ENCODE data around the gene TMEM92. TPM values are rescaled to one million over a fixed set of nuclear protein-coding genes. Genes with fewer than 3 reads are reported as not detected.

The TMEM92 gene
- total RNA-seq, 1 experiment from 2014 or later = 14.8 TPM

- H3K9me3 Mint-ChIP-seq (ENCODE audit: unreplicated experiment) = no peaks in the 10 kb centered on the region
- Histone ChIP-seq H3K4me1 (peaks cover 9% of the 10 kb centered on the region), H3K4me3 (ENCODE audit: low read depth, low read length) (no peak overlapping the region), H3K9me3 (no peaks in the 10 kb centered on the region), H3K27me3 (replicated peaks; ENCODE audit: control insufficient read depth, insufficient read depth, low read length) (no peaks in the 10 kb centered on the region), H3K36me3 (ENCODE audit: control insufficient read depth, insufficient read depth, low read length) (no peaks in the 10 kb centered on the region)
- peak in 1 of 2 experiments; percentile 50 for DNase-seq
- BruUV-seq (replicated peaks) = no TSS peak
- no peak overlapping the region for H3K4me3 Mint-ChIP-seq (ENCODE audit: unreplicated experiment)
- intact Hi-C loops (cut with micrococcal nuclease; ENCODE audit: unreplicated experiment) = no loop called here
- ChIA-PET POLR2A (no interaction called here), CTCF (interaction anchor here (1.2 to 1.4 kb wide), 2 partner anchors 12 to 62 kb away, joined by 3 to 4 read pairs; partner anchors contain the start of gene TMEM92)
- H3K27ac Mint-ChIP-seq (ENCODE audit: unreplicated experiment) = no peak overlapping the region
- no peaks in the 10 kb centered on the region for H3K36me3 Mint-ChIP-seq (ENCODE audit: insufficient read depth, unreplicated experiment)
- H3K27me3 Mint-ChIP-seq (ENCODE audit: insufficient read depth, unreplicated experiment) = no peaks in the 10 kb centered on the region
- peaks cover 9% of the 10 kb centered on the region for H3K4me1 Mint-ChIP-seq (ENCODE audit: low read depth, unreplicated experiment)
- no peak for TF ChIP-seq CTCF (IDR thresholded peaks at IDR 0.05; ENCODE audit: insufficient read depth in 1 of 2, low read depth in 1 of 2, low read length in 1 of 2, severe bottlenecking in 1 of 2, unreplicated experiment in 1 of 2)
Measured at GRCh38 chr17:50262001-50262794, 12.1 kb upstream of the TMEM92 start.

GRCh38 chr17:50263331-50264262 is 10.7 kb upstream of the TMEM92 start:
- Mint-ChIP-seq H3K4me1 (ENCODE audit: low read depth, unreplicated experiment) (peaks cover 9% of the 10 kb centered on the region), H3K36me3 (ENCODE audit: insufficient read depth, unreplicated experiment) (no peaks in the 10 kb centered on the region), H3K27me3 (ENCODE audit: insufficient read depth, unreplicated experiment) (no peaks in the 10 kb centered on the region), H3K27ac (ENCODE audit: unreplicated experiment) (no peak overlapping the region), H3K4me3 (ENCODE audit: unreplicated experiment) (no peak overlapping the region), H3K9me3 (ENCODE audit: unreplicated experiment) (no peaks in the 10 kb centered on the region)
- H3K9me3 ChIP-seq = no peaks in the 10 kb centered on the region
- TF ChIP-seq CTCF (IDR thresholded peaks at IDR 0.05; ENCODE audit: insufficient read depth in 1 of 2, low read depth in 1 of 2, low read length in 1 of 2, severe bottlenecking in 1 of 2, unreplicated experiment in 1 of 2) = no peak
- intact Hi-C loops (cut with micrococcal nuclease; ENCODE audit: unreplicated experiment) = no loop called here
- peak in 1 of 2 experiments; percentile 30 for DNase-seq
- no peaks in the 10 kb centered on the region for H3K27me3 ChIP-seq (replicated peaks; ENCODE audit: control insufficient read depth, insufficient read depth, low read length)
- H3K4me1 ChIP-seq = peaks cover 9% of the 10 kb centered on the region
- no TSS peak for BruUV-seq (replicated peaks)
- no peaks in the 10 kb centered on the region for H3K36me3 ChIP-seq (ENCODE audit: control insufficient read depth, insufficient read depth, low read length)
- no peak overlapping the region for H3K4me3 ChIP-seq (ENCODE audit: low read depth, low read length)
- POLR2A ChIA-PET = no interaction called here
- CTCF ChIA-PET = interaction anchor here (1.4 kb wide), 1 partner anchor 11 kb away, joined by 4 read pairs; the partner anchor contains the start of gene TMEM92

Data from Caco-2 (cell line).